Left lobe of liver (tissue), 2 donors: ENCODE data around the gene NGEF. TPM values are rescaled to one million over a fixed set of nuclear protein-coding genes. Genes with fewer than 3 reads are reported as not detected.

ENCODE experiments used
- ATAC-seq: fragments of 200-7000 bp; cut with Tn5 transposase; one replicate; pipeline ENCODE4 v1.9.1; 2020; ENCODE audit warnings: mild to moderate bottlenecking, moderate library complexity
- DNase-seq: peaks from one replicate; pipeline ENCODE4 v3.0.0-alpha.2; 2020; ENCODE audit warnings: low spot score
- total RNA-seq: library from RNA; stranded (reverse); gene quantifications from one replicate; pipeline ENCODE4 v1.2.1, GENCODE V29; 2021
- donor health status: DM: no; HTN: no; CAD: no; lungs with moderate emphysema.
- donor health status: DM: no; HTN: yes; CAD: no.

Gene NGEF
- total RNA-seq, 1 donor from 2014 or later, result 23.7 TPM

DNA sequence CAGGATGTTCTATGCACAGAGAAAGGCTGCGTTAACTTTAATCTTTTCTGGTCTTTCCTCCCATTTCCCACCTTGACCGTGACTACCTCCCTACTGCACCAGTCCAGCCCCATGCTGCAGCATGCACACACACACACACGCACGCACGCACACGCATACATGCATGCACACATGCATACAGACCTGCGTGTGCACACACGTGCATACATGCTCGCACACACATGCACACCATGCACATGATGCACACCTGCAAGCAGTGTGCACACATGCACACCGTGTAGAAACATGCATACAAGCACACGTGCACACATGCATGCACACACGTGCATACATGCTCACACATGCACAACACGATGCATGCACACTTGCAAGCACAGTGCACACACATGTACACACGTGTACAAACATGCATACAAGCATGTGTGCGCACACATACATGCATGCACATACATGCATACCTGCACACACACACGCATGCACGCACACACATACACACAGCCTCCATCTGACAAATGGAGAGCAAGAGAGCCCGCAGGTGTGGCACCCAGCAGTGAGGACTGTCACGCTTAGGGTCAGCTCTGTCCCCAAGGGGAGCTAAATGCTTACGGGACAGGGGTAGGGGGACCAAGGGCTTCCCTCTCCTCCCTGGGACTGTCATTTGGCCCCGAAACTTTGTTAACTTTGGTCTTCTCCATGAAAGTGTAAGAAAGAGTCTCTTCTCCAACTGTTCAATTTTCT is 124.8 kb downstream of the NGEF start:
- peak; percentile 29 for DNase-seq
- ATAC-seq, result no peak

DNA sequence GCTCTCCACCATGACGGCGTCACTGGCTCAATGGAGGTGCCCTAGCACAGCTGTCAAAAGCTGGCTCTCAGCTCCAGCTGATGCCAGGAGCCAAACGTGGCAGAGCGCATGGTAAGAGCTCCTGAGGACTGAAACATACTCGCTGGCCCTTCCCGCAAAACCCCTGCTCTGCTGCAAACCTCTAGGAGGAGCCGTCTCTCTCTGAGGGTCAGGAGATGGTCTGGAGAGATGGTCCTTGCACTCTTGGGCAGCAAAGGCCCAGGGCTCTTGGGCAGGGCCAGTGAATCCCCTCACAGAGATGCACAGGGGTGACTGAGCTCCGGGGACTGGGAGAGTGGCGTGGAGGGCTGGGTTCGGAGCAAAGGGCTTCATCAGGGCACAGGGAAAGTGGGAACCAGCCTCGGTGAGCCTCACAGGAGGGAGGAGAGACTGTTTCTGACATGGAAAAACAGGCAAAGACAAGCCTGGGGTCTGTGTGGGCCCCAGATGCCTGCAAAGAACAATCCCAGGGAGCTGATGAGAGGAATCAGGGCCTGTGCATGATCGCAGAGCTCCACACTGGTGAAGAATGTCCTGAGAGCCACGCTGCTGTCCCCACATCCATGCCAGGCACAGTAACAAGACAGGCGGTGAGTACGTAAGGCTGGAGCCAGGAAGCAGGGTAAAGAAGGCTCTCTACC is 125.7 kb downstream of the NGEF start:
- ATAC-seq (no peak), DNase-seq (peak; percentile 33)

DNA sequence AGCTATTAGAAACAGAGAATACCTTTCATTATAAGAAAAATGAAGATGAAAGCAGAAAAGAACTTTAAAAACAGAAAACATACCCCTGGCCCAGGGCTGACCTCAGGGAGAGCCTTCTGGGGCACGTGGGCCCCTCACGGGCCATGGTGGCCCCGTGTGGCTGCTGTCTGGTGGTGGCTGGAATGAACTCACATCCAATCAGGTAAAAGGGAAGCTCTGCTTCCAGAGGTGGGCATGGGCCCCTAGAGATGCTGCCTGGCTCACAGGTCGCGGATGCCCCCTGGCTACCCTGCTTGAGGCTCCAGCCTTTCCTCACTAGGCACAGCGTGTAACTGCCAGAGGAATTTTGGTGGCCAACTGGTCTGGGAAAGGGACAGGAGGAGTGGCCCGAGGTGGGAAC is 126.4 kb downstream of the NGEF start:
- ATAC-seq, result no peak
- DNase-seq, result peak; percentile 38

DNA sequence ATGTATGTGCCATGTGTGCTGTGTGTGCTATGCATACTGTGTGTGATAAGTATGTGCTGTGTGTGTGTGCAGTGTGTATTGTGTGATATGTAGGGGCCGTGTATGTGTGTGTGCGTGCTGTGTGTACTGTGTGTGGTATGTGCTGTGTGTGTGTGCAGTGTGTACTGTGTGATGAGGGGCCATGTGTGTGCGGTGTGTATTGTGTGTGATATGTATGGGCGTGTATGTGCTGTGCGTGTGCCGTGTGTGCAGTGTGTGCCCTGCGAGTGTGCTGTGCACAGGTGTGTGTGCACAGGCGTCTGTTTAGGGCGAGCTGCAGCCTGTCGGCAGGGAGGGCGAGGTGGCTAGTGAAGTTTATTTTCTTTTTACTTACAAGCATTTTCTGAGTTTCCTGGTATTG is 126.9 kb downstream of the NGEF start:
- DNase-seq, result peak; percentile 22
- ATAC-seq, result no peak

DNA sequence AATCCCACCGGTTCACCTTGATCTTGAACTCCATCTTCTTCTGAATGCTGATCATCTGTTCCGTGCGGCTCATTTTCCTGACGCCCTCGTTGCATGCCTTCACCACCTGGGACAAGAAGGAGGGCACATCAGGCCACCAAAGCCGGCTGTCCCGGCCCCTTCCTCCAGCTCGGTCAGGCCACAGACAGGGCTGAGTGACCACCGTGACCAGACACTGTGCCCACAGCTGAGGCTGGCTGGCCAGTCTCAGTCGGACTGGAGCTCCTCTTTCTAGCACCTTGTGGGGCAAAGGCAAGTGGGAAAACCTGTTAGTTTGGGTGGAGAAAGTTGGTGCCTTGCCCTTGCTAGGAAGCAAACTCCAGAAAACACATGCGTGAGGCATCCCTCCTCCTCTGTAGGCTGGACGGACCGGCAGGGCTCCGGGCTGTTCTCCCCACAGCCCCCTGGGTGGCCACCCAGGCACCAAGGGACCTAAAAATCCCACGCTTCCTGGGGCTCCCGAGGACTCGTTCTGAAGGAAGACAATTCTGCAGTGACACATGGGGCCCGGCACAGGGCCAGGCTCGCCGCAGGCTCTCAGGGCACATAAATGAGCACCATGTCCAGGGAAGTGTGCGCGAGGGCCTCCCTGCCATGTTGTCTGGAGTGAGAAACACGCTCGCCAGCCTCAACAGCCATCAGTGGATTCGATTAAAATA is 127.6 kb downstream of the NGEF start:
- peak; percentile 35 for DNase-seq
- no peak for ATAC-seq

DNA sequence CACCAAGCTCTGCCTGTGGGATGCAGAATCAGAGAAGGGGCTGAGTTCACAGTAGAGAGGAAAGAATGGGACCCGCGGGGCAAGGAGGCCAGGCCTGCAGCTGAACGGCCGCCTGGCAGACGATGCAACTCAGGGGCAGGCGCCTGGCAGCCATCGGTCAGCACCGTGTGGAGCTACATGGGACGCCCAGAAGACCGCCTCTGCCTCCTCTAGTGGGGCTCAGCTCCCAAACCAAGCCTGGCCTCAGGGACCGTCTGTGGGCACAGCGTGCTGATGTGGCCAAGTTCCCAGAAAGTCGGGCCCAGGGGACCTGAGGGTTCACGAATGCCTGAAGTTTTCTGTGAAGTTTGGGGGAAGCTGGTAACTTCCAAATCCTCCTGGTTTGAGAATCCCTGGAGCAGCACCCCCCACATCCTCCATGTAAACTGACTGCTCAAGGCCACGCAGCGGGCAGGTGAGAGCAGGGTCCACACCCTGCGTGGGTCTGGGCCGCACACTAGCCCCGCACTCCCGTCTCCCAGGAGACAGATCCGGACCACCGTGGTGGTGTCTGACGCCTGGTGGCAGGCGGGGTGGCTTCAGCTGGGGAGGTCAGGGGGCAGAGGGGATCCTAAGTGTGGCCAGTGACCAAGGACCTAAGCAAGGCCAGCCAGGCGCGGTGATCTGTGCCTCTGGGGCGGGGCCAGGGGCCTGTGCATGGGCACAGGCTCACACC is 128.3 kb downstream of the NGEF start:
- ATAC-seq, result no peak
- DNase-seq, result peak; percentile 38

DNA sequence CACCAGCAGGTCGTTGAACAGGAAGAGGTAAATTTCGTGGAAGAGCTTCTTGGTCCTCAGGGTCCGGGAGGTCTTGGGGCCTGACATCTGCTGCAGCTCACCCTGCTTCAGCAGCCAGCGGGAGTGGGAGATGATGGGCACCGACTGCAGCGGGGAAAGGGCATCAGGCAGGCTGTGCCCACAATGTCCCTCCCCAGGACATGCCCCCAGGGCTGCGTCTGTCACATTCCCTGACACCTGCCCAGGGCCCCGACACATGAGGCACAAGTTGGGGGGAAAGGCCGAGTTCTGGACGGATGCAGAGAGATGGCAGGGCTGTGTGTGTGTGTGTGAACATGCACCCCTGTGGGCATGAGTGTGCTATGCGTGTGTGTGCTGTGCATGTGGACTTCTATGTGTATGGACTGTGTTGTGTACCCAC is 129.0 kb downstream of the NGEF start:
- DNase-seq (peak; percentile 37), ATAC-seq (no peak)

DNA sequence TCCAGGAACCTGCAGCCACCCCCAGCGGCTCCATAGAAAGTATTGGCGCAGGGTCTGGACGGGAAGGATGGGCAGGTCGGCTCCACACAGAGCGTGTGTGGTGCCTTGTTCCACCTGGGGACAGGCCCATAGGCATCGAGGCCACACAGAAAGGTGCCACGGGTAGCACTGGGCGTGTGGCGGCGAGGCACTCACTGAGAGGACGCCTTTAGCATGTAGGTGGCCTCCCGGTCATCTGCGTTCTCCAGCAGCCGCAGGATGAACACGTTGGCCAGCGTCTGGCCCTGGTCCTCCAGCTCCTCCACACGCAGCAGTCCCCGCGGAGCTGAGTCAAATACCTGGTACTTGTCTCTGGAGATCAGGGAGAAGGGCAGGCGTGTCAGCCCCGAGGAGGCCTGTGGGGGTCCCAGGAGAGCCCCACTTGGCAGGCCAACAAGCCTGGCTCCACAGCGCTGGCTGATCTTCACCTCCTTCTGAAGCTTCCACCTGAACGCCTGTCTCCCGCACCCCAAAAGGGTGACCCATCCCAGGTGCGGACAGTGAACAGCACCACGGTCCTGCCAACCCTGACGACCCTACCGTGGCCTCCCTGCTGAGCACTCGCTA is 129.8 kb downstream of the NGEF start:
- ATAC-seq, result no peak
- peak; percentile 41 for DNase-seq

DNA sequence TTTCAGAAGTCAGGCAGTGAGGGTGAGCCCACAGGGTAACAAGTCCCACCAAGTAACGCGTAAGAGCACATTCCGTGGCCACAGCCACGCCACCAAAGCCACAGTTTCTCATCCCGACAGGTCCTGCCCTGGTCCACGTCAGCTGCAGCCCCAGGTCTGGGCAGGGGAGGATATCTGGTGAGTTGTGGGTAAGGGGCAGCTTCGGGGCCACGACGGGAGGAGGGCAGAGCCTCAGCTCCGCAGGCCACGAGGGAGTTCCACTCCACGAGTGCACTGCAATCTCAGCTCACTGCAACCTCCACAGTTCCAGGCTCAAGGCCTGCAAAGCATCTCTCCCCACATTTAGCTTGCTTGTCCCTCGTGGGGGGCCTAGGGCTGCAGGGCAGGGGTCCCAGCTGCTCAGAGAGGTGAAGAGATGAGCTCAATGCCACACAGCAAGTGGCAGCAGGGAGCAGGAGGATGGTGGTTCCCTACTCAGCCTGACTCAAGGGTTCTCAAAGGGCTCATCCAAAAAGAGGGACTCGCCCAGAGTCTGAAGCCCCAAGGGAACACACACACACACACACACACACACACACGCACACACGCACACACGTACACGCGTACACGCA is 130.4 kb downstream of the NGEF start:
- DNase-seq (peak; percentile 33), ATAC-seq (no peak)

DNA sequence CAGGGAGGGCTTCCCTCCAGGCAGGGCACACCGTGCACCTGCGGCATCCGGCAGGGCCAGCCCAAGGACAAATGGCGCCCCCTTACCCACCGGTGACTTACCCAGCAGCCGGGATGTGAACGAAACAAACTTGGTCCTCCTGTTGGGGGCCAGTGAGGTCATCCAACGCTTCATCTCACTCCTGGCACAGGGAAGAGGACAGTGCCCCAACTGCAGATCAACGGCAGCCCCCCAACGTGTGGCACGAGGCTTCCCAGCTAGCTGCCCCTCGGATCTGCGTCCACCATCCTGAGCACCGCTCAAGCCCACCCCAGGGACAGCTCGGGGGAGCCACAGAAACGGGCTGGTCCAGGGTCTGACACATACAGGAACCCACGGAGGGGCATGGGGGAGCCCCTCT is 131.0 kb downstream of the NGEF start:
- ATAC-seq (no peak), DNase-seq (no peak)

DNA sequence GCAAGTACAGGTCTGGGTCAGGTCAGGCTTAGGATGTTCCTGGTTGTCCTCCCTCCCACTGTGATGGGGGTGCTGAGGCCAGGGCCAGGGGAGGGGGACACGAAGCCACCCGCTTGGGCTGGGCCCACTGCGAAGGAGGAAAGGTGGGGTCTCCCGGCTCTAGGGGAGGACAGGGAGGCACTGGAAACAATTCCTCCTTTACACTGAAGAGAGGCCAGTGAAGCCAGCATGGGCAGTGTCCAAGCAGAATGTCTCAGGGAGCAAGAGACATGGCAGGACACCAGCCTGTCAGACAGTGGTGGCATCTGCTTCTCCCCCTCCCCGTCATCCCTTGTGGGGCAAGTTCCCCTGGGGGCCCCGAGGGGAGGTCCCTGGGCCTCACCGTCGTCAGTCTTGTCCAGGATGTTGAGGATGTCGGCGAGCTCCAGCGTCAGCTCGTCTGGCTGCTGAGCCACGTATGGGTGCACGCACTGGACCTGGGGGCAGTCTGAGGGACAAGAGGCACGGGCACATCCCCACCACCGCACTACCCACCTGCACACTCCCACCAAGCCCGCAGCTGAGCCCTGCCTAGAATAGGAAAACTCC is 132.2 kb downstream of the NGEF start:
- no peak for ATAC-seq
- no peak for DNase-seq

DNA sequence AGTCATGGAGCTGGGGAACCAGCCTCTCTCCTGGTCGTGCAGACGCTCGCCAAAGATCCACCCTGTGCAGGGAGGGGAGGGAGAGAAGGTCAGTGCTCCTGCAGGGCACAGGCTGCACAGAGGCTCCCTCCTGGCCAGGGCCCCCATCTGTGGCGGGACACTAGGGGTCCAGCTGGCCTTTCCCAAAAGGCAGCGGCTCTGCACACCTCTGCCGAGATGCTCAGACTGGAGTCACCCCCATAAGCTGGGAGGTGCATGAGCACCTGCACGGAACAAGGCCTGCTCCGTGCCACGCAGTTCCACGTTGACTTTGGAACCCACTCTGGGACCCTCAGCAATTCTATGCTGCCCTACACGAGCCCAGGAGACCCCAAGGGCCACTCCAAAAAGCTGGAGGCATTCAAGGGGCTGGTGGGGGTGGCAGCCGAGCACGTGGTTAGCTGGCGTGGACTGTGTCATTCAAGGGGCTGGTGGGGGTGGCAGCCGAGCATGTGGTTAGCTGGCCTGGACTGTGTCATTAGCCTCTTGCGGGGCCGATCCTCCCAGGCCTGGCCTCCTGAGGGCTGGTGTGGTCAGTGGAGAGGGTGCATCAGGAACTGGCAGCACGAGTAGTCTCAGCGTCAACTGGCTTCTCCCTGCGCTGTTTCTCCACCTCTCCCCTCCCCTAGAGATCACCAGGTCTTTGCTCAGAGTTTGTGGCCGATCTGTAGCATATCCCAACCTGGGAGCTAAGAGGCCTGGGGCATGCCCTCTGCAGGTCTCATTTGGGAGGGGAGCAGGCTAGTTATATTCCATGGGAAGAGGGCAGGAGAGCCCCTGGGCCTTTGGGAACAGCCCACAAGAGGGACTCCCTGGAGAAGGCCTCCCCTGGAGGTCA is 133.2 kb downstream of the NGEF start:
- ATAC-seq (no peak), DNase-seq (no peak)

DNA sequence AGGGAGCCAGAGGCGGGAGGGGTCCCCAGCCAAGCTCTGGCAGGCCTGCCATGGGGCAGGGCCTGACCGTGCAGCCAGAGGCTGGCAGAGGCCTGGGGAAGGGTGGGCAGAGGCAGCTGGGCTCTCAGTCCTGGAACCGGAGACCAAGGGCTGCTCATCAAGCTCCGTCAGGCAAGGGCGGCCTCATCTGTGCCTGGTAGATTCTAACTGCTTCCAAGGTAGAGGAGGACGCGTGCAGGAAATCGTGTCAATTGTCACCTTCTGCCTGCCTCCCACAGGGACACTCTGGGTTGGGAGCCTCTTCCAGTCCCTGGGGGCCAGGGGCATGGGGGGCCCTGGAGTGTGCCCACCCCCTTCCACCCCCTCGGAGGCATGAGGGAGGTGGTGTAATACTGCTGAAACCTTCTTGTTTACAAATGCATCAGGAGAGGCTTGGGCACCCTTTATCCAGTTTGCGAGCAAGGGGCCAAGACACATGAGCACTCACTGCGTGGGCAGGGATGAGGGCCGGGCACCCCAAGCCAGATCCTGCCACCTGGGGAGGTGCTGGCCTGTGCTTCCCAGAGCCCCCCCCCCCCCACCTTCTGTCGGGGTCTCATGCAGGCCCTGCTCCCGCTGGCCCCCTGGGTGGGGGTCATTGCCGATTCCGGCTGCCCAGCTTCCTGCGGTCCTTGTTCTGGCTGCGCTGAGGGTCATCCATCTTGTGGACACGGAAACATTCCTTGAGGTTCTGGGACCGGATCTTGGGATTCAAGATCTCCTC is 134.0 kb downstream of the NGEF start:
- ATAC-seq, result no peak
- DNase-seq, result no peak

DNA sequence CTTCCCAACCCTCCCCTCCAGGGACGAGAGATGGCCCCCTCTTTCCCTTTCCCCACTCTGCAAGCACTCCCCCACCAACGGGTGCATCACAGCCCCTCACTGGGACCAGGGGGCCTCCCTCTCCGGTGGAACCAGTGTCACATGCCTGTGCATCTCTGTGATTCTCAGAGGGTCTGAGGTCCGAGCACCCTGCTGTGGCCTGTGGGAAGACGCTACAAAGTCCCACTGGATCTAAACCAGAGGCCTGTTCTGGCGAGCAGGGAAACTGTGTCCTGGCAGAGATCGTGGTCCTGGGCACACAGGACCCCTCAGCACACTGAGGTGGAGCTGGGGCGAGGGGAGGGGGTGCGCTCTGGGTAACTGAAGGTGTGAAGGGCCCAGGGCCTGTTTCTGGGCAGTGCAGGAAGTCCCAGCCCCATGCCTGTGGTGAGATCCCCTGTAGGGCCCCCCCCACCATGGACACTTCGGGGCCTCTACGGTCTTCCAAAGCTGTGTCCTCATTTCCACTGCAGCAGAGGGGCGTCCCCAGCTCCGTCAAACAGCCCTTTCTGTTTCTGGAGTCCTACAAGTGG is 135.0 kb downstream of the NGEF start:
- DNase-seq (no peak), ATAC-seq (no peak)

DNA sequence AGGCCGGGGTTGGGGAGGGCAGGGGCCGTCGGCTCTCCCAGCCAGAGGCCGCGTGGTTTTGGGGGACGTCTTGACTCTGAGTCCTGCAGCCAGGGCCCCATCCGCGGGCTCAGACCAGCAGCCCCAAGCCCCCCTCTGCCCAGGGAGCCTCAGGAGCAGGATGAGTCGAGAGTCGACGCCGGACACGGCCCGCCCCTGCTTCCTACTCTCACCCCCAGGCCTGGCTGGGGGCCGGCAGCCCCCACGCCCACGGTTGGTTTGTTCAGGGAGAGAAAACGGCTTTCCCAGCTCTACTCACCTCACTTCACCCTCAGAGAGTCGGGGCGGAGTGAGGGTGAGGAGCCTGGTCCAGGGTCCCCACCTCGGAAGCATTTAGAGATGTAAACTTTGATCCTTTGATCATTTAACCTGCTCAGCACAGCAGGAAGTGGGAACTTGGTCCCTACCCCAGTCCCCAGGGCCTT is 136.0 kb downstream of the NGEF start:
- peak; percentile 7 for ATAC-seq

DNA sequence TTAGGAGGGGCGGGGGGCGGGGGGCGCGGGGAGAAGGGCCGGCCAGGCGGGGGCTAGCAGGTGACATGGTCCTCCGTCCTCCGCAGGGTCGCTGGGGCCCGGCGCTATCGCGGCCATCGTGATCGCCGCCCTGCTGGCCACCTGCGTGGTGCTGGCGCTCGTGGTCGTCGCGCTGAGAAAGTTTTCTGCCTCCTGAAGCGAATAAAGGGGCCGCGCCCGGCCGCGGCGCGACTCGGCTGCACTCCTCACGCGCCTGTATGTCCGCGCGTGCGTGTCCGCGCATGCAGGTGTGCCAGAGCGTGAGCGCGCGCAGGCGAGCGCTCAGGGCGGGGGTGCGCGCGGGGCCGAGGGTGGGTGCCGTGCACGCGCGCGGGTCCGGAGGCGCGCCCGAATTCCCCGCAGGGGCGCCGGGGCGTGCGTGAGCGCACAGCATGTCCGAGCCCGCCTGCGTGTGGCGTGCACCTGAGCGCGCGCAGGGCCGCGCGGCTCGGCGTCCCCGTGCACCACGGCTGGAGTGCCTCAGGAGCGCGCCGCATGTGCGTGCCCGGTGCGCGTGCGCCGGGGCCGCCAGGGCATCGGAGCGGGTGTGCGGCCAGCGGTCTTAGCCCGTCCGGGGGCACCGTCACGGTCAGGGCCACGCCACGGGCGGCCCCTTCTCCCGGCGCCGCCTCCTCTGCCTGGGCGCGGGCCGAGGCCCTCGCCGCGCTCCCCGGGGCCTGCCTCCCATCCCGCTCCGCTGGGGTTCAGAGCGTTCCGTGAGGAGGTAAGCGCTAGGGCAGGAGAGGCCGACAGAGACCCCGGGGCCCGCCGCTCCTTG is 136.7 kb downstream of the NGEF start:
- DNase-seq, result peak; percentile 86
- peak; percentile 76 for ATAC-seq

More for the DNA sequence above, 136.0 kb downstream of the NGEF start:
- DNase-seq, result no peak
